Prostate gland (tissue), 2 donors: ENCODE results near the gene ZNF358.

Experiments used
- CTCF ChIP-seq, 4 experiments: fragments of 200-600 bp in 2 of 4; fragments of 450-650 bp in 2 of 4; sonication (generic) in 2 of 4; IDR thresholded peaks; 1 replicate in 3 of 4; 2 replicates in 1 of 4; pipeline ENCODE4 v1.5.1; 2016 to 2019; ENCODE audit warnings: antibody characterized with exemption in 4 of 4, mild to moderate bottlenecking in 2 of 4, moderate library complexity in 2 of 4
- POLR2A ChIP-seq: fragments of 450-650 bp; IDR thresholded peaks from one replicate; pipeline ENCODE4 v1.6.1; 2016; ENCODE audit warnings: antibody characterized with exemption, mild to moderate bottlenecking

- TF ChIP-seq CTCF (IDR thresholded peaks at IDR 0.05): no peak
- TF ChIP-seq POLR2A: no peak
These were observed 11.2 kb upstream of the ZNF358 start for GRCh38 chr19:7504684-7505083.
